Pancreas (tissue), 10 donors: ENCODE data around the gene MTSS2. TPM values are rescaled to one million over a fixed set of nuclear protein-coding genes. Genes with fewer than 3 reads are reported as not detected.
A peak's percentile ranks its signal among the peaks of the same experiment; 100 is the strongest.

Experiments used
- ATAC-seq, 4 donors: fragments of 200-7000 bp; cut with Tn5 transposase; one replicate each; pipeline versions ENCODE4 v1.8.0 to v1.9.1; 2020; ENCODE audit warnings: mild to moderate bottlenecking in 4 of 4, moderate library complexity in 4 of 4
- DNase-seq, 6 donors: peaks; one replicate each; pipeline ENCODE4 v3.0.0-alpha.2; 2020
- FAIRE-seq: peaks from 2 replicates; lab custom pipeline; 2012; peaks lifted over from hg19 to GRCh38; lab: Jason Lieb, UNC
- H3K27ac ChIP-seq, 4 donors: fragments of 200-600 bp; sonication (generic); 1 replicate in 3 of 4; 2 replicates in 1 of 4; pipeline versions ENCODE4 v1.5.0 to v1.8.0; 2020
- H3K27me3 ChIP-seq, 4 donors: fragments of 200-600 bp; one replicate each; pipeline ENCODE4 v1.8.0; 2021
- H3K36me3 ChIP-seq, 3 donors: fragments of 200-600 bp; sonication (generic) in 1 of 3; one replicate each; pipeline versions ENCODE4 v1.5.0 to v1.8.0; 2020 to 2021
- H3K4me1 ChIP-seq, 3 donors: fragments of 200-600 bp; one replicate each; pipeline ENCODE4 v1.8.0; 2021
- H3K4me3 ChIP-seq, 4 donors: fragments of 200-600 bp; sonication (generic) in 2 of 4; one replicate each; pipeline versions ENCODE4 v1.5.0 to v1.8.0; 2020 to 2021
- H3K9me3 ChIP-seq, 4 donors: fragments of 200-600 bp; one replicate each; pipeline ENCODE4 v1.8.0; 2021
- WGBS, 2 donors: extraction: QIAGEN DNeasy Blood & Tissue Kit; methylation state at CpG; one replicate each; pipeline ENCODE4 v1.1.7; 2013; 5-methylcytosine and 5-hydroxymethylcytosine counted together
- intact Hi-C, 3 donors: fragments of 100-400 bp; cut with DNase I; formaldehyde crosslinking; loops; one replicate each; pipeline versions ENCODE4 v1.11.1 to v1.14.2; 2022
- polyA plus RNA-seq, 2 donors: library from polyadenylated mRNA; stranded (reverse); fragments of 200-250 nt; gene quantifications; one replicate each; pipeline ENCODE4 v1.2.3, GENCODE V29; 2013
- total RNA-seq, 6 donors: library from RNA; stranded (reverse); fragmentation: NEBNext Ultra II Directional in 4 of 6; extraction: Animal tissue kit (Norgen Biotek cat#: 25700) in 4 of 6; gene quantifications; one replicate each; pipeline versions ENCODE4 v1.2.1 to v1.2.4, GENCODE V29; 2021 to 2023
- TF ChIP-seq, protein P1 (sequence below), 4 donors: fragments of 200-600 bp; sonication (generic) in 3 of 4; IDR thresholded peaks; one replicate each; pipeline versions ENCODE4 v1.5.0 to v1.8.0; 2021; ENCODE audit warnings: antibody characterized with exemption in 4 of 4
- donor health status: healthy with polysubstance abuse.
- donor health status: DM: no; HTN: no; CAD: no; lungs with moderate emphysema.
- donor health status: DM: no; HTN: no; CAD: no.
- donor health status: control.
- donor health status: control.
- donor health status: Bipolar disorder and iron deficiency.
- donor health status: DM: yes; HTN: yes; CAD: no.
- donor health status: DM: no; HTN: no; CAD: no.
- donor health status: DM: no; HTN: no; CAD: no.
- donor health status: DM: yes; HTN: yes; CAD: no.

Gene MTSS2
- total and polyA plus RNA-seq, 8 donors = 5.0 to 39.1 (median 9.8) TPM

DNA sequence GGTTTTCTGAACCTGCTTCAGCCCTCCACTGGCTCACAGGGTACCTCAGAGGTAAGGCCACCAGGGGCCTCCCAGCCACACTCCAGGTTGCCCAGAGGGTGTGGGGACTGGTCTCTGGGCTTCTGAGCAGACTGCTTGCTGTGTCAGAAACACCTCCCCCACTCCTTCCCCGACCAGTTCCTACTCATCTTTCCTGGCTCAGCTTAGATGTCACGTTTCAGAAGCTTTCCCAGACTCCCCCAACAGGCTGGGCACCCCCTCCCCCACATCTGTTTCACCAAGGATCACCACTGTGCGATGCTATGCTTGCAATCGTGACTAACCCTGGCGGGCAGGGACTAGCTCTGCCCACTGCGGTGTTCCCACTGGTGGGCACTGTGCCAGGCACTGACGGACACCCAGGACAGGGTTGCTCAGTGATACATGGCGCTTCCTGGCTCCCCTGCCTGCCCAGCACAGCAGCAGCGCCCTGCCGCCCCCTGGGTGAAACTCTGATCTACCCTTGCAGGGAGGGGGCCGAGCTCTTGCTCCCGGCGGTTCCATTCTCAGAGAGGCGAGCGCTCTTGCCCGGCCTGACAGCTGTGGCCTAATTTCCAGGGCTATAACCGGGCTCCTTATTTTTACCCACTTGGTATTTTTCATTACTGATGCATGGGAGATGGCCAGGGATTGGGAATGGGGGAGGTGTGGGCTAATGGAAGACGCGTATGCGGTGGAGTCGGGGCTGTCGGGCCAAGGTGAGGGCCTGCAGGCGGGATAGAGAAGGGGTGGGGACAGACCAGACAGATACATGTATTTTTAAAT lies 29.4 kb upstream of the MTSS2 start:
- Histone ChIP-seq H3K27me3 (no peaks in the 10 kb centered on the region), H3K4me3 (no peak overlapping the region), H3K4me1 (no peaks in the 10 kb centered on the region), H3K9me3 (no peaks in the 10 kb centered on the region), H3K36me3 (no peaks in the 10 kb centered on the region), H3K27ac (peak overlapping the region; percentile 6 to 76 (median 51))
- intact Hi-C loops = no loop called here
- DNase-seq = peak; percentile 48 to 91 (median 74)
- TF ChIP-seq, protein P1, sequence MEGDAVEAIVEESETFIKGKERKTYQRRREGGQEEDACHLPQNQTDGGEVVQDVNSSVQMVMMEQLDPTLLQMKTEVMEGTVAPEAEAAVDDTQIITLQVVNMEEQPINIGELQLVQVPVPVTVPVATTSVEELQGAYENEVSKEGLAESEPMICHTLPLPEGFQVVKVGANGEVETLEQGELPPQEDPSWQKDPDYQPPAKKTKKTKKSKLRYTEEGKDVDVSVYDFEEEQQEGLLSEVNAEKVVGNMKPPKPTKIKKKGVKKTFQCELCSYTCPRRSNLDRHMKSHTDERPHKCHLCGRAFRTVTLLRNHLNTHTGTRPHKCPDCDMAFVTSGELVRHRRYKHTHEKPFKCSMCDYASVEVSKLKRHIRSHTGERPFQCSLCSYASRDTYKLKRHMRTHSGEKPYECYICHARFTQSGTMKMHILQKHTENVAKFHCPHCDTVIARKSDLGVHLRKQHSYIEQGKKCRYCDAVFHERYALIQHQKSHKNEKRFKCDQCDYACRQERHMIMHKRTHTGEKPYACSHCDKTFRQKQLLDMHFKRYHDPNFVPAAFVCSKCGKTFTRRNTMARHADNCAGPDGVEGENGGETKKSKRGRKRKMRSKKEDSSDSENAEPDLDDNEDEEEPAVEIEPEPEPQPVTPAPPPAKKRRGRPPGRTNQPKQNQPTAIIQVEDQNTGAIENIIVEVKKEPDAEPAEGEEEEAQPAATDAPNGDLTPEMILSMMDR (IDR thresholded peaks at IDR 0.05) = no peak
- peak; percentile 68 to 87 (median 76) for ATAC-seq
- WGBS, 2 donors = 62 to 65% methylated on average over 23 of the region's 23 CpGs
- FAIRE-seq = no peak

DNA sequence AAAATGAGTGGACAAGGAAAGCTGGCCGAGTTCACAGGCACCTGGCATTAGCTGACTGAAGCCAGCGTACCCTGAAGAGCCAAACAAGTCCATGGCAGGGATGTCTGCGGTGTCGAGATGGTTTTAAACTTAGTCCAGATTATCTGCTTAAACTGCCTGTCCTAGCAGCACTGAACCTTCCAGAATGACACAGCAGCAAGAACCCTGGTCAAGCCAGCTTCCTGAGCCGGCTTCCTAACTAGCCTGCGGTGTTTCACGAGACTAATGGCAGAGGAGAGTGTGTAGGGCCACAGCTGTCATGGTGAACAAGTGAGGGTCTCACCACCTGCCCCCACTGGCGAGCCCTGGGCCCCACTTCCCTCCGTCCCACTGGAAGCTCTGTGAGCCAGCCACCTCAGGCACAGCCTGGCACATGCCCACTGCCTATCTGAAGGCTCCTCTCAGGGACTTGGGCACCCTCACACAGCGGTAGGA lies 28.8 kb upstream of the MTSS2 start:
- intact Hi-C loops = no loop called here
- Histone ChIP-seq H3K36me3 (no peaks in the 10 kb centered on the region), H3K4me1 (no peaks in the 10 kb centered on the region), H3K4me3 (no peak overlapping the region), H3K27me3 (no peaks in the 10 kb centered on the region), H3K9me3 (no peaks in the 10 kb centered on the region), H3K27ac (peak overlapping the region in 3 of 4 donors; percentile 6 to 76 (median 71))
- WGBS, 2 donors = 86 to 89% methylated on average over 10 of the region's 10 CpGs
- DNase-seq (no peak), FAIRE-seq (no peak), ATAC-seq (no peak)
- TF ChIP-seq, protein P1 (IDR thresholded peaks at IDR 0.05) = no peak

DNA sequence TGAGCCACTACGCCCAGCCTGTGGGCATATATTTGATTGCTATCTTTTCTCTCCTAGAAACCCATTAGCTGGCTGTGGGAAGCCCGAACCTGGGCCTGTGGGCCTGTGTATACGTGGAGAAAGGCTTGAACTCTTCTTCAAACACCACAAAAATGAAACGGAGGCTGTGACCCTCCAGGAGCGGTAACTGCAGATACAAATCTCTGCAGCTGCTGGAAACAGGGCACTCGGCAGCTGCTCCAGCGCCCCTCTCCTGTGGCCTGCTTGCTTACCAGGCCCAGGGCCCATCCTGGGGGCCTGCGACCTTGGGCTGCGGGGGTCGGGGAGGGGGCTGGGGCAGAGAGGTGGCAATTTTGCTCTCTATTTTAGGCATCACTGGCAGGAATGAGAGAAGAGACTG lies 28.0 kb upstream of the MTSS2 start:
- TF ChIP-seq, protein P1 (IDR thresholded peaks at IDR 0.05) = no peak
- H3K4me3 ChIP-seq = no peak overlapping the region
- no peak for DNase-seq
- no peaks in the 10 kb centered on the region for H3K27me3 ChIP-seq
- intact Hi-C loops = no loop called here
- H3K9me3 ChIP-seq = no peaks in the 10 kb centered on the region
- no peak for ATAC-seq
- no peaks in the 10 kb centered on the region for H3K4me1 ChIP-seq
- no peak overlapping the region for H3K27ac ChIP-seq
- WGBS, 2 donors = 89 to 91% methylated on average over 10 of the region's 10 CpGs
- no peaks in the 10 kb centered on the region for H3K36me3 ChIP-seq
- FAIRE-seq = no peak

DNA sequence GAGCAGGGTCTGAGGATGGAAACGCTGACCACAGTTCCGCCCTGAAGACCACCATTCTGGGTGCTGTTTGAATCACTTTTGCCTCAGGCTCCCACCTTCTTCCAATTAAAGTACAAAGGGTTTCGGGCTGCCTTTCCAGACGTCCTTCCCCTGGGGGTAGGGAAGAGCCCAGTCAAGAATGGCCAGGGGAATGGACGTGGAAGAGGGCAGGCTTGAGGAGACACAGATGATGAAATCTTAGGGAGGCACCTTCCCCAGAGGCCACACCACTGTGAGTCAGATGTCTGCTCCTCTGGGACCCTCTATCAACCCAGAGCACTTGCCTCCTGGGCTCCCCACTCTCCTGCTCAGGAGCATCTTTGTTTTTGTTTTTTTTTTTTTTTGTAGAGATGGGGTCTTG lies 27.5 kb upstream of the MTSS2 start:
- 82 to 86% methylated on average over 5 of the region's 5 CpGs for WGBS, 2 donors
- intact Hi-C loops = no loop called here
- Histone ChIP-seq H3K4me1 (no peaks in the 10 kb centered on the region), H3K4me3 (no peak overlapping the region), H3K27me3 (no peaks in the 10 kb centered on the region), H3K27ac (no peak overlapping the region), H3K9me3 (no peaks in the 10 kb centered on the region), H3K36me3 (no peaks in the 10 kb centered on the region)
- DNase-seq (no peak), ATAC-seq (no peak), FAIRE-seq (no peak)
- TF ChIP-seq, protein P1 (IDR thresholded peaks at IDR 0.05) = no peak

DNA sequence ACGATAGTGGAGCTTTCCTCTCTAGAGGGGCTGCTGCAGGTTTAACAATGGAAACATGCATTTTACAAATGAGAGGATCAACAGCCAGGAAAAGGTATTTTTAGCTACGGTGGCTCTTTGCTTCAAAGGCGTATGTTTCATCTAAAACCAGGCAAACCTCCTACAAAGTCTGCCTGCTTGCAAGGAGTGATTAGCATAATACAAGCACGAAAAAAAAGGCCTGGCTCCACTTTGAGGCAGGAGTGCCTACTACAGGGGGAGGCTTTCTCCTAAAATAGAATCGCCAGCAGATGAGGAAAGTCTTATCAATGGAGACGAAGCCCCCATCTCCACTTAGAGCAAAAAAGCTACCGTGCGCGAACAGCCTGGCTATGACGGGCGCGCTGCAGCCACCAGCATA lies 27.1 kb upstream of the MTSS2 start:
- ATAC-seq (no peak), DNase-seq (no peak), FAIRE-seq (no peak)
- Histone ChIP-seq H3K4me3 (no peak overlapping the region), H3K27me3 (no peaks in the 10 kb centered on the region), H3K9me3 (no peaks in the 10 kb centered on the region), H3K4me1 (no peaks in the 10 kb centered on the region), H3K27ac (no peak overlapping the region), H3K36me3 (no peaks in the 10 kb centered on the region)
- intact Hi-C loops = no loop called here
- TF ChIP-seq, protein P1 (IDR thresholded peaks at IDR 0.05) = no peak
- 91 to 94% methylated on average over 12 of the region's 12 CpGs for WGBS, 2 donors
